Smooth muscle cell of the brain vasculature (primary cell): ENCODE results near the gene BABAM2.
A peak's percentile ranks its signal among the peaks of the same experiment; 100 is the strongest.
"Not testable (repeated sequence)": the region's sequence is repeated elsewhere in the genome, so short reads cannot be mapped to it uniquely, and the experiment has no call there.

Source experiments
- DNase-seq: peaks from one replicate; pipeline ENCODE4 v3.0.0-alpha.2; 2012; ENCODE audit warnings: low read depth, low spot score

BABAM2 gene

DNA sequence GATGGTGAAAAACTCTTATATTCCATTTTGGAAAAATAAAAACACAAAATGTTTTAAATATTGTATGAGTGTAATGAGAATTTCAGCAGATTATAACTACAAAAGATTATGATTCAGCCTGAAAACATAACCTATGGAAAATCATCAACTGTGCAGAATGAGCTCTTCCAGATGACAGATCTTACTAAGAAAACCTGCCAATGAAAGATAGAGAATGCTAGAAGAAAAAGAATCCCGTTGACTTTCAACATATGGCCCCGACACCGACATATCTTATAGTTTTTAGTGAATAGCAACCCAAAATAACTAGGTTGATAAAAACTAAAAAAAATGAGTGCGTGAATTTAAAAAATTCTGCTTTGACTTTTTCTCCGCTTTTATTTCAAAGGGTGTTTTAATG lies 178.0 kb downstream of the BABAM2 start:
- DNase-seq, result no peak

DNA sequence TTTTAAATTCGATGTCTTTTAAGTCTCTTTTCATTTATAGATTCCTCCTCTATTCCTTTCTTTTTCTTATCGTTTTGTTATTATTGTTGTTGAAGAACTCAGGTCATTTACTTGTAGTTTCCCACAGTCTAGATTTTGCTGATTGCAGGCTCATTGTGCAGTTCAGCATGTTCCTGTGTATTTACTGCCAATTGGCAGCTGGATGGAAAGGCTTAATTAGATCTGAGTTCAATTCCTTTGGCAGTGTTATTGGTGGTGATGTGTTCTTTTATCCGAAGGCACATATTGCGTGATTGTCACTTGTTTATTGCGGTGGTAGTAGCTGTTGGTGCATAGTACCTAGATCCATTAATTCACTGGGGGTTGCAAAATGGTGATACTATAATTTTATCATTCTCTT lies 180.7 kb downstream of the BABAM2 start:
- DNase-seq, result no peak

DNA sequence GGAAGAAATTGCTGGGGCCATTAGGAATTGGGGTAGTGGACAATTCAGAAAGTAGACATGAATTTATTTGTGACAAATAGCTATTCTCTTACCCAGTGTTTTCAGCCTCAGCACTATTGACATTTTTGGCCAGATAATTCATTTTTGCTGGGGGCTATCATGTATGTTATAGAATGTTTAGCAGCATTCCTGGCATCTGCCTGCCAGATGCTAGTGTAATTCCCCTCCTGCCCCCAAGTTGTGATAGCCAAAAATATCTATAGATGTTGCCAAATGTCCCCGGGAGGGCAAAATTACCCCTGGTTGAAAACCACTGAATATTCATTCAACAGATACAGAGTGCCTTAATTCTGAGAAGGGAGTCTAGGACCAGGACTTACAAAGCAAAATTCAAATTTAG lies 183.6 kb downstream of the BABAM2 start:
- no peak for DNase-seq

DNA sequence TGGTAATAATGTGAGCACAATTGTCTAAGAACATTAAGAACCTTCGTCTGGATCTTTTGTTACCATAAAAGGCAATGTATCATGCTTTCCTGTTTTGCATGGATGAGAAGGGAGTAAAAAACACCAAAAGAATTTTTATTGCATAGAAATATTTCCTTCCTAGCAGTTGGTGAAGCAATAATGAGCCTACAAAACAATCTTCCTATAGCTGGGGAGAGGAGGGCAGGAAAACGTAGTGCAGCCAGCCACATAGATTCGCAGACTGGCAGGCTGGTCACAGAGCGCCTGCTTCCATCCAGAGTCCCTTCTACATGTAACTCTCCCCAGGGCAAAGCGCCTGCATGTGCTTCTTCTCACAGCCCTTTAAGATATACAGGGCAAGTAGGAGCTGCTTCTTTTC lies 190.4 kb downstream of the BABAM2 start:
- no peak for DNase-seq

DNA sequence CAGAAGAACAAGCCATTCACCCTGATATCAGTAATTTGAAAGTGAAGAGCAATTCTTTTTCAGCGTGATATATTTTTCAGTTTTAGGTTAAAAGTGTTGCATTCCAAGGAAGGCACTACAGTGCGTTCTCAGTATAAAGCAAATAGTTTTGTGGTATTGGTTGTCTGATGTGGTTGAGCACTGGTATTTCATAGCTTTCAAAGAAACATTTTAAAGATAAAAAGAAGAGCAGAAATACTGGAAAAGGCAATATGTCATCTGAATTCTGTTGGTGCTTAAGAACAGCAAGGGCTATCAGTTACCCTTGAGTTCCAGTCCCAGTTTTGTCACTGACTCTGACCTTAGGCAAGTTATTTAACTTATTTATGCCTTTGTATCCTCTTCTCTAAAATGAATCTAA lies 191.6 kb downstream of the BABAM2 start:
- DNase-seq, result no peak

DNA sequence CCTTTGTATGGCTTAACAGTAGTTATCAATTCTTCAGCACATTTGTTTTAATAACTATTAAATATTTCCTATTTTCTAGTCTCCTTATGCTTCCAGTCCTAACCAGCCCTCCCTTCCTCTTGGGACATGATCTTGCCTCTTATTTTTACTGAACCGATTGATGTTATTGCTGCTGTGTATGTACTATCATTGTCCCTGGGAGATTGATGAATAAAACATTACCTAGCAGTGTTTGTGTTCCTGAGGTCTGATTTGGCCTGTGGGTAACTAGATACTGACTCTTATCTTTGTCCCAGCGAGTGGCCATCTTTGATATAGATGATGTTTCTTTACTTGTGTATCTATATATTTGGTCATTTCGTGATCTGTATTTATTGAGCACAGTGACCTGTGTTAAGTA lies 192.9 kb downstream of the BABAM2 start:
- DNase-seq, result no peak

DNA sequence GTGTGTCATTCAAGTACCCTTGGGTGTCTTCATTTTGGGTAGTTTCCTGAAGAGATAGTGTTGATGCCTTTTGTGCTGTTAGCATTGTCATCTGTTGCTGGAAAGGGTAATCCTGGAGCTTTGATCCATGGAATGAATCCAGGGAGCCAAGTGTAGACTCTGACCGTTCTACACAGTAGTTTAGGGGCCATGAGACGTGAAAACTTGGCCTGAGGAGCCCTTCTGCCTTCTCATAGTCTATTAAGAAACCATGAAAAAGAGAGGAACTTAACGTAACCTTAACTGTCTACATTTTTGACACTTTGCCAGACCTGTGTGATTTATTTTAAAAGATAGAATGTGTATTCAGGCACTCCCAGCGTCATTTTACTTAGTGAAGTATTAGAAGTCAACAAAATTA lies 194.0 kb downstream of the BABAM2 start:
- no peak for DNase-seq

DNA sequence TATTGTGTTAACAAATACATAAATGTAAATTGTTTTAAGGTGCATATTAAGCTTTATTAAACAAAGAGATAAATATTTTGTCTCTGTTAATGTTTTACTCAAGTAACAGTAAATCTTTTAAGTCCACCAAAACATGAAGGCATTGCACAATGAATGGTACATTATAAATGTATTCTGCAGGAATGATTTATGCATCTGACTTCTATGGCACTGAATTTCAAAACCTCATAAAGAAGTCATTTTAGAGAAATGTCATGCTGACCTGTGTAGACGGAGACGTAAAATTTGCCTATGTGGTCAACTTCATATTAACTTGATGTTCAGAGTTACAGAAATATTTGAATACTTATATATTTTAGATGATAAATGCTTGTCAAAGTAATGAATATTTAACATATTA lies 194.7 kb downstream of the BABAM2 start:
- DNase-seq, result no peak

DNA sequence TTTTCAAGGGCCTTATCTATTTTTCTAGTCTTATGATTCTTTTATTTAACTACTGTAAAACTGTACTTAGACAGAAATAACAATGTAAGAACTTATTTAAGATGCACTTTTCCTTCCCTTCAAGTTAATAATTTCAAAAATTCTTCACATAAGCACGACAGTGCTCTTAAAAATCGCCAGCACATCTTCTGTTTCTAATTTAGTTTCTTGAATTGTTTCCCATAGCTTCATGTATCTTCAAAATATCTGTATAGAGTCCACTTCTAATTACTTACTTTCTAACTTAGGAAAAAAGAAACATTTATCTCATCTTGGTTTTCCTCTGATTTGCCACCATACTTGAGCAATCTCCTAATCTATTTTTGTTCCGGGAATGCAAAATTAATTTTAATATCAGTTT lies 196.1 kb downstream of the BABAM2 start:
- no peak for DNase-seq

DNA sequence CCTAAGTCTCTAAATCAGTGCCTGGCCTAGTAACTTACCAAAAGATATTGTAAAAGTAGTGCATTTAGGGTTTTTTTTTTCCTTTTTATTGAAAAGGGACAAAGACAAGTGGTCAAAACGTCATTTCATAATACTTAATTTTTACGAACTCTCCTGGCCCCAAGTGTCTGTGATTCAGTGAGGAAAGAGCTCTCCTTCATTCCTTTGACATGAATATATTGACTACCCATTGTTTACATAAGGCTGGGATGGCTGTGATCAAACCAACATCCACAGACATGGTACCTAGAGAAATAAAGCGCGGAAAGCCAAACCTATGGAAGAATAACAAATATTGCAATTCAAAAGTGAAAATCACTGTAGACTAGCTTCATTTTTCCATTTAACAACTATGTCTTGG lies 198.4 kb downstream of the BABAM2 start:
- no peak for DNase-seq

DNA sequence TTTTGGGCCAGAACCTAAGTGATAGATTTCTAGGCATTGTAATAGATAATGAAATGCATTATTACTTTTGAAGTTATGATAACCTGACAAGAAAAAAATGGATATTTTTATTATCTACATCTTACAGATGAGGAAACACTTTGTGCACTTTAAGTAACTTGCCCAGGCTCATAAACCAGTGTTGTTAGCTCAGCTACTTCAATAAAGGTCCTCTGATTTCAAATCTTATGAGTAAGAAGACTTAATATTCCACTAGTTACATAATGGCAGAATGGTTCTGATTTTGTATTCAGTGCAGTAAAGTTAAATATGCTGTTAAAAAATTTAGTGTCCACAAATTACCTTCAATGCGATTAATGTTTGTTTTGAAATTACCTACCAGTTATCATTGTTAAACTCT lies 199.0 kb downstream of the BABAM2 start:
- DNase-seq, result no peak

DNA sequence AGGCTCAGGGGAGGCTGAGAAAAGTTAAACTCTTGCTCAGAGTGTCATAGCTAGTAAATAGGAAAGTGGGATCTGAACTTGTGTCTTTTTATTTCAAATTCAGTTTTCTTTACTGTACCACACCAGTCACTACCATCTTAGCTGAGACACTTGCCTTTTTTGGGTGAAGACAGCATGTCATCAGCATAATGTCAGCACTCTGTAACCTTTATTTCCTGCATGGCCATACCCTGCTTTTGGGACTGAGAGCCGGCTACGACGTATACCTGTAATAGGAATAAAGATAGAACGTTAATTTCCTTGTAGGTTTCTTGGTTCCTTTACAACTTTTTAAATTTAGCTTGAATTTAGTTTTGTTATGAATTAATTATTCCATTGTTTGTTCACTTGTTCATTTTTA lies 202.8 kb downstream of the BABAM2 start:
- no peak for DNase-seq

DNA sequence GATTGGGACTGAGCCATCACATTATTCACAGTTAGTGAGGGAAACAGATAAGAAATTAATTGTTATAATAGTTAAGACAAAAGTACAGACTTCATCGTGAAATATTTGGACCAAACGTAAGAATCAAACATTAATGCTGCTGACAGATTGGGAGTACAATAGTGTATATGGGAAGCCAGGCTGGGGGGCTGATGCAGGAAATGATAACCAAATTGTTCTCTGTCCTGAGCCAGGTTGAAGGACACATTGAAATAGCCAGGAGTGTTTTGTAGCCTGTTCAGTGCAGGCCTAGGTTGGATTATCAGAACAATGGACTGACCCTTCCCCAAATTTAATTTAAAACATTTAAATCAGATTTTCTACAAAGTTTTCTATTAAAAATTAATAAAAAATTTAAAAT lies 203.2 kb downstream of the BABAM2 start:
- DNase-seq, result no peak

DNA sequence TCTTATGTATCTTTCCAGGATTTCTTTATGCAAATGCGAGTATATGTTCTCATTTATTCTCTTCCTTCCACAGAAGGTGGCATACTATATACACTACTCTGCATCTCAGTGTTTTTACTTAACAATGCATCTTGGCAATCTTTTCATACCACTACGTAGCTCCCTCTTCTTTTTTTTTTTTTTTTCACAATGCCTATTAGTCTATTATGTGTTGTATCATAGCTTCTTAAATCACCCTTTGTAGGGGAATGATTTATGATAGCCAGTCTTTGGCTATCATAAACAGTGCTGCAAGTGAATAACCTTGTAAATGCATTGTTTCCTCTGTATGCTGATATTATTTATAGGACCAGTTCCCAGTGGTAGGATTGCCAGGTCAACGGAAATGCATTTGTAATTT lies 204.2 kb downstream of the BABAM2 start:
- DNase-seq, result no peak

DNA sequence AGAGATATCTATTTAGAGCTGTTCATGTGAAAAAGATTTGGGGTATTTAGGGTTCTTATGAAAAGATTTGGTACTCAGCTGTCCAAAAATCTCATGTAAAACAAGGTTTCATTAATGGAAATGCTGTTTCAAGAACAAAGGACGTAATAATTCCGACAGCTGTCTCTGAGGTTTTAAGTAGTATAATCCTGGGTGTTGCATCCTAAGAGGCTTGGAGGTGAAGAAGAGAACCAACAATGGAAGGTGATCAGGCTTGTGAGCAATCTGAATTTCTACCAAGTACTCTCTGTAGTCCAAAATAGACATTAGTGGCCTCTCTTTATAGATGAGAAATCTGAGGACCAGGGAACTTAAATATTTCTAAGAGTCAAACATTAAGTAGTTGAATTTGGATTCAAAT lies 205.1 kb downstream of the BABAM2 start:
- no peak for DNase-seq

DNA sequence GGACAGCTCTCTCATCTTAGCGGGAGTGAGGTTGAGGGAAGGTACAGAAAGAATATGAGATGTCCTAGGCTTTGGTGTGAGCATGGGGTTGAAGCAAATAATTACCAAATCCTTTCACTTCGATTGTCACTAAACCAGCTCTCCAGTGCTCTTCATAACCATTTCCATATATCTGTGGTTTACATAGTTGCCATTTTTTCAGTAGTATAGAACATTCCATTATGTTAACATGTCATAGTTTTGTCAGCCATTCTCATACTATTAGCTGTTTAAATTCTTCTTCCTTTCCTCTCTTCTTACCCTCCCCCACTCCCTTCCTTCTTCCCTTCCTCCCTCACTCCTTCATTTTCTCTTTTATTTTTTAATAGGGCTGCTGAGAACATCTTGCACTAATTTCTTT lies 205.9 kb downstream of the BABAM2 start:
- DNase-seq, result no peak

DNA sequence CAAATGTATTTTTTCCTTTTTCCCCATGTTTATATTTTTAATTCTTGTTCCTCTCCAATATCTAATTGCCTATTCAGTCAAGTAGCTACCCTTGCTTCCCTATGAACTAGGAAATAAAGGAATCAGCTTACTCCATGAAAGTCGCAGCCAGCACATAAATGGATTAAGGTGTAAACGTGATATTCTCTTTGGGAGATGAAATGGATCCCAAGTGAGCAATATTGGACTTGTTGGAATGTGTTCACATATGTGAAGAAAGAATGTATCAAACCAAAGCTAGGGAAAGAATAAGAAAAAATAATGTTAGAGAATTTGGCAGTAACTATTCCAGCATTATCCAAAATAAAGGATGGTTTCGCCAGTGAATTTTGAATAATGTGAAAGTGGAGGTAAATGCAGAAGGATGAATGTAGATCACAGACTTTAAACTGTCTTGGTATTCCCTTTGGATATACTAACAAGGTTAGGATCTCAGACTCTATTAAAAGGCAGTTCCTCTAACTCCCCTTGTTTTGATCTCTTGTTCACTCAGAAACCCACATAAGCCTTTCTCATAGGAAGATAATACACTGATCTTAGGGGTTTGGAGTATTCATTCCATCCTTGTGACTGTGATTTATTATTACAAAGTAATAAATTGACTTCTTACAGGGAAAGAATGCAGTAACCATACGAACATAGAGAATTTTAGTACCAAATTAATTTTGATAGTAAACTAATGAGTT lies 208.1 kb downstream of the BABAM2 start:
- DNase-seq, result no peak

DNA sequence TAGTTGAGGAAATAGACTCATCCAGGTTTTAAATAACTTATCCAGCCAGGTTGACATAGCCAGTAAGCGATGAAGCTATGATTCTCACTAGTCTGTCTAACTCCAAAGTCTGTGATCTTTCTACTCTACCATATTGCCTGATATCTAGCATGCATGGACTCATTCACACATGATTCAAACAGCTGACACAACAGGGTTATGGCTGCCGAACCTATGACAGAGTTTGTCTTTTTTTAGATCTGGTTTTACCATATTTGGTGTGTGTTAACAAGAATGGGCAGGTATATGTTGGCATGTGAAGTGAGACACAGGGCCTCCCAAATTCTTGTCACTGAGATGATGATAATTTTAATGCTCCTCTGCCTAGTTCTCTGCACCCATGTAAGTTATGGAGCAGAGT lies 210.6 kb downstream of the BABAM2 start:
- no peak for DNase-seq

DNA sequence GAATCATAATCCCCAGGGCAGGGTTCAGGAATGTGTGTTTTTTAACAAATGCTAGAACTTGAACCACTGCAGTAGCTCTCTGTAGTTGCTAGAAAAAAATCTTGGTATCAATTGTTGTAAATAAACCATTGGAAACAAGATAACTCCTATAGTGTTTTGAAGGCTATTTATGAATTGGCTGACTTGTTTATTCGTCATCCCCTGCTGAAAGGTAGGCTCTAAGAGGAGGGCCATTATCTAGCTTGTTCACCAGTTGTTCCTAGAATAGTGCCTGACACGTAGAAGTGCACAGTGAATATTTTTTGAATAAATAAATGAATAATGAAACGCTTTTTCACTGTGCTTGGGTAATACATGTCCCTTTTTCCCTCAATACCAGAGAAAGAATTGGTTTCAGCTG lies 211.4 kb downstream of the BABAM2 start:
- DNase-seq, result no peak

DNA sequence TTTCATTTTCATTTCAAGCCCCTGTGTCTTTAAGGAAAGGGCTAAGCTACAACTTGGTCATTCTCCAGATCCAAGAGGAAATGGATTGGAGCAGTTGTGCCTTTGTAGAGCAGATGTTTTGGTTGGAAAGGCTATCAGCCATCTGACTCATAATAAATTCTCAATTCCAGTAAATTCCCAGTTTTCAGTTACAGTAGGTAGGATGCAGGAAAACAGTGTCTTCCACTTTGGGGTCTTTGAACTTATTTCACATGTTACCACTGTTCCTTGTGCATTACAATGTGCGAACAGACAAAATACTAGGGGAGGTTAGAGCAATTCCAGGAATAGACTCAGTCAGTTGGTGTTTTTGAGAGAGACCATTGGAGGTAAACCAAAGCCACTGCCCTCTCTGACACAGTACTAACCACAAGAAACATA lies 211.9 kb downstream of the BABAM2 start:
- peak; percentile 59 for DNase-seq

DNA sequence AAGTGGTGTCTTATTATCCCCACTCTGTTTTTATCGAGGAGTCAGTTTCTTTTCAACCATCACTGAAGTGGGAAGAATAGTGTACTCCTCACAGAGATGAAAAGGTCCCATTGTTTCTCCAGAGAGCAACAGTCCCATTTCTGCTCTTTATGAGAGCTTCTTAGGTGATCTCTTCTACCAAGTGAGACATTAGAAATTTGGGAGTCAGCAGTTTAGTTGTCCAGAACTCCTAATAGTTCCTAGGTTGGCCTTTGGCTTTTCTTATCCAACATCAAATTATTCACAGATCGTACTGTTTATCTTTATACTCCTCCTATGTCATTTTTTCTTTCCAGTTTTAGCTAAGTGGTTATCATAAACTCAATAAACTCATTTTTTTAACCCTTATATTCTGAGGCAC lies 213.1 kb downstream of the BABAM2 start:
- DNase-seq, result no peak

DNA sequence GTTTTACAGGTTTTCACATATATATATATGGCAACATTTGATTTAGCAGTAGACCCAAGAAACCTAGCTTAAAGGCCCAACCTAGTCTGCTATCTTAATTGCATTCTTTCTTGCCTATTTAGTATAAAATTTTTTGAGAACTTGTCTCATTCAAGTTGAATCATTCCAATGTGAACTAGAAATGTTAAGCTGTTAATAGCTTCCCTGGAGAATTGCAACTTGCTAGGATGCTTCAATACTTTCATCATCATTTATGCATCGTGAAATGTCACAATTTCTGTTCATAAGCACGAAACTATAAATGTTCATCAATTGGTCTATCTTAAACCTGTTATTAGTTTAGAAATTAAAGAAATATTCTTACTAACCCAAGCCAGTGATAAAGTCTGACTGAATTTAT lies 217.6 kb downstream of the BABAM2 start:
- DNase-seq, result no peak

DNA sequence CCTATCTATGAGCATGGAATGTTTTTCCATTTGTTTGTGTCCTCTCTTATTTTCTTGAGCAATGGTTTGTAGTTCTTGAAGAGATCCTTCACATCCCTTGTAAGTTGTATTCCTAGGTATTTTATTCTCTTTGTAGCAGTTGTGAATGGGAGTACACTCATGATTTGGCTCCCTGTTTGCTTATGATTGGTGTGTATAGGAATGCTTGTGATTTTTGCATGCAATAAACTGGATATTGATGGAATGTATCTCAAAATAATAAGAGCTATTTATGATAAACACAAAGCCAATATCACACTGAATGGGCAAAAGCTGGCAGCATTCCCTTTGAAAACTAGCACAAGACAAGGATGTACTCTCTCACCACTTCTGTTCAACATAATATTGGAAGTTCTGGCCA lies 223.2 kb downstream of the BABAM2 start:
- DNase-seq, result not testable (repeated sequence)

DNA sequence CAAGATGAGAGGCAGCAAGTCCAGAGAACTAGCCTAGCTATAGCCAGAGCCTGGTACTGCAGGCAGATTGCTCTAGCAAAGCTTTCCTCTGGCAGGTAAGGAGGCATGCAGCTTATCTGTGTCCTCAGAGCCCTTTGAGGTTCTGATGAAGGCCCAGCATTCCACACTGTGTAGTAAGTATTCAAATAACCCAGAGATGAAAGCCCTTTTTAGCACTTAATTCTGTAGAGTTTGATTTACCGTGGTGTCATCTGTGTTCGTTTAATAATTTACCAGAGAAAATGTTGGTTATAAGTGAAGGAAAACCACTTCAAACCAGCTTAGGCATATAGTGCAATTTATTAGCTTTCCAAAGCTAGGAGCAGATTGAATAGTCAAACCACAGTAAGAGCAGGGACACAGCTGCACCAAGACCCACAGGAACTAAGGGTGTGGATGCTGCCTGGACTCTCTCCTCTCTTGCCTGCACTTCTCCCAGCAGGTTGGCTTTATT lies 226.6 kb downstream of the BABAM2 start:
- DNase-seq, result no peak
